WI38 (cell line): ENCODE measurements around the gene B3GAT3.

Experiments
- H3K4me3 ChIP-seq: 2 replicates; pipeline ENCODE4 v1.5.1; 2011; ENCODE audit warnings: low read depth, mild to moderate bottlenecking, control low read depth, low read length
- CTCF ChIP-seq: IDR thresholded peaks from 2 replicates; pipeline ENCODE4 v1.5.1; 2012; ENCODE audit warnings: low read depth, mild to moderate bottlenecking, control low read depth, low read length

The B3GAT3 gene

GRCh38 chr11:62621567-62622470 is at the start of gene B3GAT3:
B3GAT3 (minus strand) TSS chr11:62621986; CDS start chr11:62621947, 39 bp downstream.
- no peak for TF ChIP-seq CTCF
- peak within 1 kb of the TSS; percentile 85 for H3K4me3 ChIP-seq

- peak overlapping the region; percentile 75 for H3K4me3 ChIP-seq
- TF ChIP-seq CTCF = no peak
Measured at GRCh38 chr11:62671236-62671607, 49.4 kb upstream of the B3GAT3 start.

- no peak overlapping the region for H3K4me3 ChIP-seq
- TF ChIP-seq CTCF = no peak
Measured at GRCh38 chr11:62669420-62670161, 47.8 kb upstream of the B3GAT3 start.

GRCh38 chr11:62667460-62667859 is 45.7 kb upstream of the B3GAT3 start:
- no peak for TF ChIP-seq CTCF
- no peak overlapping the region for H3K4me3 ChIP-seq

GRCh38 chr11:62666259-62666926 is 44.6 kb upstream of the B3GAT3 start:
- TF ChIP-seq CTCF = no peak

GRCh38 chr11:62665599-62666258 is 43.9 kb upstream of the B3GAT3 start:
- no peak for TF ChIP-seq CTCF
- peak overlapping the region; percentile 89 for H3K4me3 ChIP-seq

More at GRCh38 chr11:62666259-62666926, 44.6 kb upstream of the B3GAT3 start:
- H3K4me3 ChIP-seq = peak overlapping the region; percentile 89
